Smooth muscle cell (in vitro differentiated cells): ENCODE measurements around the gene CAV1. TPM values are rescaled to one million over a fixed set of nuclear protein-coding genes. Genes with fewer than 3 reads are reported as not detected.
A peak's percentile ranks its signal among the peaks of the same experiment; 100 is the strongest.

Experiments used
- DNase-seq: peaks from one replicate; lab custom pipeline; 2025; ENCODE audit not compliant: unreplicated experiment; lab: John Stamatoyannopoulos, UW
- H2AFZ ChIP-seq: fragments of 200-600 bp; sonication (generic); 2 replicates; pipeline ENCODE4 v1.6.0; 2016; ENCODE audit warnings: antibody characterized with exemption, low read depth, mild to moderate bottlenecking
- H3F3A ChIP-seq: fragments of 200-600 bp; sonication (generic); 2 replicates; pipeline ENCODE4 v1.6.0; 2017; ENCODE audit warnings: antibody characterized with exemption, low read depth
- H3K27ac ChIP-seq: fragments of 200-600 bp; sonication (generic); 2 replicates; pipeline ENCODE4 v1.5.1; 2016; ENCODE audit warnings: low read depth, mild to moderate bottlenecking
- H3K27me3 ChIP-seq: fragments of 200-600 bp; sonication (generic); 2 replicates; pipeline ENCODE4 v1.6.1; 2016; ENCODE audit warnings: low read depth, mild to moderate bottlenecking
- H3K36me3 ChIP-seq: fragments of 200-600 bp; sonication (generic); 2 replicates; pipeline ENCODE4 v1.5.1; 2016; ENCODE audit warnings: low read depth
- H3K4me1 ChIP-seq: fragments of 200-600 bp; sonication (generic); 2 replicates; pipeline ENCODE4 v1.5.1; 2016; ENCODE audit warnings: low read depth
- H3K4me2 ChIP-seq: fragments of 200-600 bp; sonication (generic); 2 replicates; pipeline ENCODE4 v1.6.0; 2016; ENCODE audit warnings: mild to moderate bottlenecking
- H3K4me3 ChIP-seq: fragments of 200-600 bp; sonication (generic); 2 replicates; pipeline ENCODE4 v1.5.1; 2016; ENCODE audit warnings: mild to moderate bottlenecking
- H3K79me2 ChIP-seq: fragments of 200-600 bp; sonication (generic); 2 replicates; pipeline ENCODE4 v1.6.0; 2016; ENCODE audit warnings: low read depth, mild to moderate bottlenecking
- H3K9ac ChIP-seq: fragments of 200-600 bp; sonication (generic); 2 replicates; pipeline ENCODE4 v1.6.0; 2016; ENCODE audit warnings: low read depth
- H3K9me3 ChIP-seq: fragments of 200-600 bp; sonication (generic); replicated peaks from 2 replicates; pipeline ENCODE4 v1.5.1; 2016; ENCODE audit warnings: low read depth
- H4K20me1 ChIP-seq: fragments of 200-600 bp; sonication (generic); 2 replicates; pipeline ENCODE4 v1.6.0; 2016; ENCODE audit warnings: low read depth
- CTCF ChIP-seq: fragments of 200-600 bp; sonication (generic); IDR thresholded peaks from 2 replicates; pipeline ENCODE4 v1.5.1; 2017; ENCODE audit warnings: borderline replicate concordance, mild to moderate bottlenecking, antibody characterized with exemption; ENCODE audit not compliant: insufficient read depth, poor library complexity, severe bottlenecking
- WGBS: methylation state at CpG from one replicate; pipeline ENCODE4 v1.1.7; 2016; ENCODE audit warnings: low lambda C conversion rate; 5-methylcytosine and 5-hydroxymethylcytosine counted together
- polyA plus RNA-seq: library from polyadenylated mRNA; unstranded; fragments of >200 nt; fragmentation: Nextera tagmentation; extraction: Ambion mirVana; gene quantifications from 2 replicates; pipeline ENCODE4 v1.2.1, GENCODE V29; 2016
- total RNA-seq: library from RNA; depleted of rRNA; stranded (reverse); fragments of >200 nt; gene quantifications from 2 replicates; pipeline ENCODE4 v1.2.3, GENCODE V29; 2014

CAV1 gene
- total and polyA plus RNA-seq, 2 experiments from 2014 or later: 55.8 to 84.7 TPM

DNA sequence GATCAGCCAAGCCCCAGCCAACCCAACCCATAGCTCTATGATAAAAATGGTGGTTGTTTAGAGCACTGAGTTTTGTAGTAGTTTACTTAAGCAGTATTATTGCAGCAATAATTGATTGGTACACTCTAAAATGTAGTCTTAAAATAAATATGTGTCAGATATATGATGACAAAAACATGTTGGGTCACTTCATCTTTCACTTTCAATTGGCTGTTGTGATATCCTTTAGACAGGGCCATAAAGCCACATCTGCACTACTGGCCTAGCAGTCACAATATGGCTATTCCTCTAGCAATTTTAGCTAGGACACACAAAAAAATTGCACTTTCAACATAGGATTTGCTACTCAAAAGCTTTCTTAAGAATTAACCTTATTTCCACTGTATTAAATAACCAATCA, 5.9 kb upstream of the CAV1 start:
- no peaks in the 10 kb centered on the region for H3K36me3 ChIP-seq
- no peak for DNase-seq
- TF ChIP-seq CTCF: no peak
- no peaks in the 10 kb centered on the region for H4K20me1 ChIP-seq
- no peak overlapping the region for H2AFZ ChIP-seq
- no peak overlapping the region for H3K27ac ChIP-seq
- no peaks in the 10 kb centered on the region for H3K79me2 ChIP-seq
- H3K4me1 ChIP-seq: peaks cover 15% of the 10 kb centered on the region
- H3K4me2 ChIP-seq: no peak overlapping the region
- H3K27me3 ChIP-seq: no peaks in the 10 kb centered on the region
- no peak overlapping the region for H3K9ac ChIP-seq
- no peaks in the 10 kb centered on the region for H3K9me3 ChIP-seq
- no peaks in the 10 kb centered on the region for H3F3A ChIP-seq
- no peak overlapping the region for H3K4me3 ChIP-seq

DNA sequence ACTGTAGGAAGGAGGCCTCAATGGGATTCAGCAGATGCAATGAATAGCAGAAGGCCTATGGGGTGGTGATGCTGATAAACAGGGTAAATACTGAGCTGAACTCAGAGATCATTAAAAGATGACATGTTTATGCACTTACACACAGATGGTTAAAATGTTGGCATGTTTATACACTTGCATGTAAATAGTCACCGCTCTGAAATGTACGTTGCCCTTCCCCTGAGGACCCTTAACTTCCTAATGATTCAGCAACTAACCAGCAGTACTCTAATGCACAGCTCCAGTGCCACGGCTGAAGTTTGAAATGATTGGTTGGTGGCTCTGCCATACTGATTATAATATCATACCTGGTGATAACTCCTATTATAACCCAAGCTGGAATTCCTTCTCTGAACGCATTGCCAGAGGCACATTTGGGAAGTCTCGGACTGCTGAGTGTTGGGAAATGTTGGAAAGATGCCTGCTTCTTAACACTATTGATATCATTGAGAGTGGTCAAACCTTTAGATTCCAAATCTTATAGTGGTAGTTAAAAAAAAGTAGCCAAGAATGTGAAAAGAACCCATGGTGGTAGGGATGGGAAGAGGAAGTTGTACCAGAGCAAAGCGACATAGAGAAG, 3.7 kb upstream of the CAV1 start:
- Histone ChIP-seq H4K20me1 (no peaks in the 10 kb centered on the region), H3K27me3 (no peaks in the 10 kb centered on the region), H3K9me3 (no peaks in the 10 kb centered on the region), H3K27ac (no peak overlapping the region), H3K79me2 (no peaks in the 10 kb centered on the region), H3K4me3 (no peak overlapping the region), H3K4me1 (peaks cover 9% of the 10 kb centered on the region), H3F3A (no peaks in the 10 kb centered on the region), H3K4me2 (no peak overlapping the region), H2AFZ (no peak overlapping the region), H3K9ac (no peak overlapping the region), H3K36me3 (no peaks in the 10 kb centered on the region)
- no peak for TF ChIP-seq CTCF
- no peak for DNase-seq
- 90% methylated on average over 6 of the region's 6 CpGs for WGBS

DNA sequence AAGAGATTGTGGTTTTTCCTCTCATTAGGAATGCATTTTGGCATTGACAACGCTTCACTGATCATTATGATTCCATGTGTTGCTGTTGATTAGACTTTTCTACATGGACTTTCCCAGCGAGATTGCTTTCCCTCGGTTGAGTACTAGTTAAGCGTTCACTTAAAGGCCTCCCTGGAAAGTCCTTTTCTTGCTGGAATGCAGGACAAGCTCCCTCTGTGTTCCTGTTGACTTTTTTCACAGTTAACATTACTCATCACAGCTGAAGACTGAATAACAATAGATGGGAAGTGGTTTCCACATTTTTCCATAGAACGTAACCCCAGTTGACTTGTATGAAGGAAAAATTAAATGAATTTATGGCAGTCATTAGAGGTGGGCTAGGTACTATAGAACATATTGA, 2.6 kb upstream of the CAV1 start:
- H3K27me3 ChIP-seq: no peaks in the 10 kb centered on the region
- DNase-seq: no peak
- peaks cover 9% of the 10 kb centered on the region for H3K4me1 ChIP-seq
- no peaks in the 10 kb centered on the region for H3F3A ChIP-seq
- H3K9ac ChIP-seq: no peak overlapping the region
- H3K4me3 ChIP-seq: no peak overlapping the region
- H3K9me3 ChIP-seq: no peaks in the 10 kb centered on the region
- no peaks in the 10 kb centered on the region for H3K79me2 ChIP-seq
- TF ChIP-seq CTCF: no peak
- no peaks in the 10 kb centered on the region for H3K36me3 ChIP-seq
- H4K20me1 ChIP-seq: no peaks in the 10 kb centered on the region
- H3K27ac ChIP-seq: peak overlapping the region; percentile 49
- WGBS: 12% methylated on average over 5 of the region's 5 CpGs
- H2AFZ ChIP-seq: no peak overlapping the region
- no peak overlapping the region for H3K4me2 ChIP-seq

DNA sequence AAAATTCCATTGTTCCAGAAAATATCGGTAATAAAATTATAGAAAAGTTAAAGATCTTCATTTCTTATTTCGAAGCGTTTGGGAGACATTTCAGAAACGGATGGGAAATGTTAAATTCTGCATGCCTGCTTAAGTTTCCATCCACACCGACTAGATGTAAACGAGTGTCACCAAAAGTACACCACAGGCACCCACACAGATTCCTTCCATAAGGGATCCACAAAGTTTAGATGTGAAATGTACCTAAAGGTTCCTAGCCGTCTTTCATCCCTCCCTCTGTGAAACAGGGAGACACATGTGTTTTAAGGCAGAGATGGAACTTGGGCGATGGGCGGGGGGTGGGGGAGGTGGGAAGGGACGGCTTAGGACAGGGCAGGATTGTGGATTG, 621 bp upstream of the CAV1 start:
- Histone ChIP-seq H3K27me3 (no peaks in the 10 kb centered on the region), H3K9me3 (no peaks in the 10 kb centered on the region), H2AFZ (no peak overlapping the region), H3K4me3 (peak overlapping the region; percentile 62), H3K27ac (peak overlapping the region; percentile 77), H3K4me1 (peaks cover 9% of the 10 kb centered on the region), H3K4me2 (peak overlapping the region; percentile 97), H3K36me3 (no peaks in the 10 kb centered on the region), H3K9ac (no peak overlapping the region), H3K79me2 (peaks cover 4% of the 10 kb centered on the region), H4K20me1 (no peaks in the 10 kb centered on the region), H3F3A (no peaks in the 10 kb centered on the region)
- 7% methylated on average over 10 of the region's 10 CpGs for WGBS
- no peak for DNase-seq
- no peak for TF ChIP-seq CTCF
